Left lung (tissue), 10 donors: Measurements from ENCODE around the gene PPM1H. TPM values are rescaled to one million over a fixed set of nuclear protein-coding genes. Genes with fewer than 3 reads are reported as not detected.
"Not testable (repeated sequence)": the region's sequence is repeated elsewhere in the genome, so short reads cannot be mapped to it uniquely, and the experiment has no call there.

ENCODE experiments used
- ATAC-seq: fragments of 200-7000 bp; cut with Tn5 transposase; one replicate; pipeline ENCODE4 v1.9.1; 2020; ENCODE audit warnings: moderate library complexity
- DNase-seq, 4 donors: peaks; one replicate each; pipeline ENCODE4 v3.0.0-alpha.2; 2013 to 2020
- H3K27ac ChIP-seq, 2 donors: fragments of 200-600 bp; sonication (generic) in 1 of 2; one replicate each; pipeline versions ENCODE4 v1.5.0 to v1.8.0; 2020 to 2021
- H3K27me3 ChIP-seq, 2 donors: fragments of 200-600 bp; sonication (generic) in 1 of 2; one replicate each; pipeline versions ENCODE4 v1.5.0 to v1.8.0; 2020 to 2021
- H3K36me3 ChIP-seq, 2 donors: fragments of 200-600 bp; sonication (generic) in 1 of 2; one replicate each; pipeline versions ENCODE4 v1.5.0 to v1.8.0; 2020 to 2021
- H3K4me1 ChIP-seq, 2 donors: fragments of 200-600 bp; one replicate each; pipeline ENCODE4 v1.8.0; 2021
- H3K4me3 ChIP-seq, 2 donors: fragments of 200-600 bp; sonication (generic) in 1 of 2; one replicate each; pipeline versions ENCODE4 v1.5.0 to v1.8.0; 2020 to 2021; ENCODE audit warnings: mild to moderate bottlenecking in 1 of 2
- H3K9me3 ChIP-seq, 2 donors: fragments of 200-600 bp; sonication (generic) in 1 of 2; one replicate each; pipeline versions ENCODE4 v1.5.0 to v1.8.0; 2020 to 2021
- intact Hi-C, 2 donors: fragments of 100-400 bp; cut with DNase I; formaldehyde crosslinking; loops; one replicate each; pipeline versions ENCODE4 v1.11.2 to v1.14.2; 2022
- polyA plus RNA-seq, 6 donors: library from polyadenylated mRNA; unstranded; fragments of 120-200 nt; gene quantifications; one replicate each; pipeline ENCODE4 v1.2.1, GENCODE V29; 2013; ENCODE audit not compliant: insufficient read length in 6 of 6
- total RNA-seq, 2 donors: library from RNA; stranded (reverse); fragmentation: NEBNext Ultra II Directional; extraction: Animal tissue kit (Norgen Biotek cat#: 25700); gene quantifications; one replicate each; pipeline ENCODE4 v1.2.1, GENCODE V29; 2021
- TF ChIP-seq, protein P1 (sequence below), 2 donors: fragments of 200-600 bp; sonication (generic) in 1 of 2; IDR thresholded peaks; one replicate each; pipeline versions ENCODE4 v1.5.0 to v1.8.0; 2021; ENCODE audit warnings: antibody characterized with exemption in 2 of 2
- donor health status: DM: no; HTN: yes; CAD: no.
- donor health status: DM: no; HTN: no; CAD: no.

Gene PPM1H
- total and polyA plus RNA-seq, 8 donors = 5.9 to 12.7 (median 10.6) TPM

DNA sequence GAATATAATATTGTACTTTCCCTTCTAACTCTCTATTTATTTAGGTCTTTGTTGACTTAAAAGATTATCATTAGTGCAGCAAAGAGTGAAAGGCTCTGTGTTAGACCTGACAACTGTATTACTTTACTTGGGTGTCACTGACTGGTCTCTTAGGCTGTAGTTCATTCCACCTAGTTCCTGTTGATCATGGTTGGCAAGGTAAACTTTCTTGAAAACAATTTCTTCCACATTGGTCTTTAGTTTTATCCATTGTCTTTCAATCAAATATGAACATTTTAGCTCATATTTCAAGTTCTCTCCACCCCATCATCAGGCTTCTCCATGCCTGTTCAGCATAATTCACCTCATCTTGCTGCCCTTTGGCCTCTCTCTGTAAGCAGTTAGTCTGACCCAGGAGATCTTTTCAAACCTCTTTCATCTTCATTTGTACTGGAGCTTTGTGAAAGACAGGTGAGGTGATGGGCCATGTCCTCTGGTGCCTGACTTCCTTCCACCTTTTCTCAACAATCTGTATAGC, 32.1 kb upstream of the PPM1H start:
- TF ChIP-seq, protein P1, sequence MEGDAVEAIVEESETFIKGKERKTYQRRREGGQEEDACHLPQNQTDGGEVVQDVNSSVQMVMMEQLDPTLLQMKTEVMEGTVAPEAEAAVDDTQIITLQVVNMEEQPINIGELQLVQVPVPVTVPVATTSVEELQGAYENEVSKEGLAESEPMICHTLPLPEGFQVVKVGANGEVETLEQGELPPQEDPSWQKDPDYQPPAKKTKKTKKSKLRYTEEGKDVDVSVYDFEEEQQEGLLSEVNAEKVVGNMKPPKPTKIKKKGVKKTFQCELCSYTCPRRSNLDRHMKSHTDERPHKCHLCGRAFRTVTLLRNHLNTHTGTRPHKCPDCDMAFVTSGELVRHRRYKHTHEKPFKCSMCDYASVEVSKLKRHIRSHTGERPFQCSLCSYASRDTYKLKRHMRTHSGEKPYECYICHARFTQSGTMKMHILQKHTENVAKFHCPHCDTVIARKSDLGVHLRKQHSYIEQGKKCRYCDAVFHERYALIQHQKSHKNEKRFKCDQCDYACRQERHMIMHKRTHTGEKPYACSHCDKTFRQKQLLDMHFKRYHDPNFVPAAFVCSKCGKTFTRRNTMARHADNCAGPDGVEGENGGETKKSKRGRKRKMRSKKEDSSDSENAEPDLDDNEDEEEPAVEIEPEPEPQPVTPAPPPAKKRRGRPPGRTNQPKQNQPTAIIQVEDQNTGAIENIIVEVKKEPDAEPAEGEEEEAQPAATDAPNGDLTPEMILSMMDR (IDR thresholded peaks at IDR 0.05) = no peak
- no peaks in the 10 kb centered on the region for H3K27me3 ChIP-seq
- no peaks in the 10 kb centered on the region for H3K36me3 ChIP-seq
- no peaks in the 10 kb centered on the region for H3K4me1 ChIP-seq
- H3K9me3 ChIP-seq = no peaks in the 10 kb centered on the region
- H3K4me3 ChIP-seq = no peak overlapping the region
- H3K27ac ChIP-seq = no peak overlapping the region
- DNase-seq = no peak
- ATAC-seq = no peak
- intact Hi-C loops = no loop called here

DNA sequence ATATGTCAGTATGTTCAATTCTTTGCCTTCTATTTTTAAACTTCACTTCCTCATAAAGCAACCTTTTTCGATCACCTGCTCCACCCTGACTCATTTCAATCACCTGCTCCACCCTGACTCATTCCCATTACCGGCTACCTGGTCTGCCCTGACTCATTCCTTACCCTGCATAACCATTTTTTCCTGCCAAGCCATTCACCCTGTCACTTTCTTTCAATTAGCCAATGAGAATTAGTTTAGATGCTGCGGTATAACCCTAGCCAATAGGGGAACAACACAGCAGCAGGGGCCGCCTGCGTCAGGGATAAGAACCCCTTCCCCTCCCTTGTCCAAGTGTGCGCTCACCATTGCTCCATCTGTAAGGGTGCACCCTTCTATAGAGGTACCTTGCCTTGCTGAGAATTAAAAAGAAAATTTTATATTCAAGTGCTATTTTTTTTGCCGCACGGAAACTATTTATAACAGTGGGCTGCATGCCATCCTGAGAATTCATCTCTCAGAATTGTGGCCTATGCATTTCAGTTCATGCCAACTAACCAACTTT, 31.6 kb upstream of the PPM1H start:
- H3K27ac ChIP-seq, intact Hi-C loops, ATAC-seq, H3K4me1 ChIP-seq, DNase-seq, H3K27me3 ChIP-seq, H3K9me3 ChIP-seq, H3K36me3 ChIP-seq, H3K4me3 ChIP-seq: not testable (repeated sequence)

DNA sequence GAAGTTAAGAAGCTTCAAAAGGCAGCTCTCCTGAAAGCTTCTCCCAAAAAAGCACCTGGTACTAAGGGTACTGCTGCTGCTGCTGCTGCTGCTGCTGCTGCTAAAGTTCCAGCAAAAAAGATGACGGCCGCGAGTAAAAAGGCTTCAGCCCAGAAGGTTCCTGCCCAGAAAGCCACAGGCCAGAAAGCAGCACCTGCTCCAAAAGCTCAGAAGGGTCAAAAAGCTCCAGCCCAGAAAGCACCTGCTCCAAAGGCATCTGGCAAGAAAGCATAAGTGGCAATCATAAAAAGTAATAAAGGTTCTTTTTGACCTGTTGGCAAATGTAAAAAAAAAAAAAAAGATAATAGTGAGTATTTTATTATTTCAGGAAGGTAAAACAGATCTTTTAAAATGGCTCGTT, 30.8 kb upstream of the PPM1H start:
- H3K9me3 ChIP-seq, DNase-seq, intact Hi-C loops, H3K4me3 ChIP-seq, ATAC-seq, H3K27ac ChIP-seq, H3K36me3 ChIP-seq, H3K27me3 ChIP-seq, H3K4me1 ChIP-seq: not testable (repeated sequence)

DNA sequence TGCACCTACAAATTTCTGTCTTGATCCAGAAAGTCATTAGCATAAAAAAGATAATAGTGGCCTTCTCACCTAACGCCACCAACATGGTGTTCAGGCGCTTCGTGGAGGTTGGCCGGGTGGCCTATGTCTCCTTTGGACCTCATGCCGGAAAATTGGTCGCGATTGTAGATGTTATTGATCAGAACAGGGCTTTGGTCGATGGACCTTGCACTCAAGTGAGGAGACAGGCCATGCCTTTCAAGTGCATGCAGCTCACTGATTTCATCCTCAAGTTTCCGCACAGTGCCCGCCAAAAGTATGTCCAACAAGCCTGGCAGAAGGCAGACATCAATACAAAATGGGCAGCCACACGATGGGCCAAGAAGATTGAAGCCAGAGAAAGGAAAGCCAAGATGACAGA, 30.3 kb upstream of the PPM1H start:
- H3K27me3 ChIP-seq, H3K27ac ChIP-seq, H3K9me3 ChIP-seq, H3K4me3 ChIP-seq, DNase-seq, H3K36me3 ChIP-seq, intact Hi-C loops, H3K4me1 ChIP-seq, ATAC-seq: not testable (repeated sequence)

DNA sequence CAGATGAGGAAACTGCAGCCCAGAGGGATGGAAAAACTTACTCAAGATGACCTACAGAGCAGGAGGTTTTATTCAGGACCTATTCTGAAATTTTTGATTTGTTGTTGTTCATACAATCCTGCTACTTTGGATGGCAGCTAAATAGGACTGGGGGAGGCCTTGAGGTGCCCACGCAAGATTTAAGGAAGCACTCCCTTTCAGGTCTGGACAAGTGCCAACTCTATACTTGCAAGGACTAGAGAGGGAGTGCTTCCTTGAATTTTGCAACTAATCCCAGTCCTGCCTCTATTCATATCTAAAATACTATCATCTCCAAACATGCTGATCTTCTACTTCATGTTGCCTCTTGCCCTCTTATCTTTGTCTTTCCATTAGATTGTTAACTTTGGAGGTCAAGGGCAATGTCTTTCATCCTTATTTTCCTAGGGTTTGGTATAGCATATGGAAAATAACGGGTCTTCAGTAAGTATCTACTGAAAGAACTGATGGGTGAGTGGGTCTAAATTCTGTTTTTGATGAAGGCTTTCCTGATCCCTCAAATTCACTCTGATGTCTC, 28.6 kb upstream of the PPM1H start:
- intact Hi-C loops = no loop called here

DNA sequence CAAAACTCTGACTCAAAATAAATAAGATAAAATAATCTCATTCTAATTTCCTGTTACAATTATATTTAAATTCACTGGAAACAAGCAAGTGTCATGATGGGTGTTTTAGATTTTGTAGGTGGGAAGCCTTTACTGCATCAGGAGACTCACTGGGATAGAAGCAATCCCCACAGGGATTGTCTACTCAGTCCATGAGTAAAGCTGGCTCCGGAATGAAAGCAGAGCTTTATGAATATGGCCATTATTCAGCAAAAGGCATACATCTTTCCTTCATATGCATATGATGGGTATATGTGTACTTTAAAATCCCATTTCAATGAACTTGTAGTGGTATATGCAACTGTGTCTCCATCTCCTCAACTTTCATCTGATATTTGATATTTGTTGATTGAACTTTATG, 25.4 kb upstream of the PPM1H start:
- Histone ChIP-seq H3K4me1 (no peaks in the 10 kb centered on the region), H3K27me3 (no peaks in the 10 kb centered on the region), H3K4me3 (no peak overlapping the region), H3K36me3 (no peaks in the 10 kb centered on the region), H3K9me3 (no peaks in the 10 kb centered on the region), H3K27ac (no peak overlapping the region)
- DNase-seq = no peak
- TF ChIP-seq, protein P1 (IDR thresholded peaks at IDR 0.05) = no peak
- intact Hi-C loops = no loop called here
- ATAC-seq = no peak

More for the DNA sequence above, 28.6 kb upstream of the PPM1H start:
- ATAC-seq (no peak), DNase-seq (no peak)
- Histone ChIP-seq H3K27ac (no peak overlapping the region), H3K4me1 (no peaks in the 10 kb centered on the region), H3K27me3 (no peaks in the 10 kb centered on the region), H3K9me3 (no peaks in the 10 kb centered on the region), H3K4me3 (no peak overlapping the region), H3K36me3 (no peaks in the 10 kb centered on the region)
- TF ChIP-seq, protein P1 (IDR thresholded peaks at IDR 0.05) = no peak

DNA sequence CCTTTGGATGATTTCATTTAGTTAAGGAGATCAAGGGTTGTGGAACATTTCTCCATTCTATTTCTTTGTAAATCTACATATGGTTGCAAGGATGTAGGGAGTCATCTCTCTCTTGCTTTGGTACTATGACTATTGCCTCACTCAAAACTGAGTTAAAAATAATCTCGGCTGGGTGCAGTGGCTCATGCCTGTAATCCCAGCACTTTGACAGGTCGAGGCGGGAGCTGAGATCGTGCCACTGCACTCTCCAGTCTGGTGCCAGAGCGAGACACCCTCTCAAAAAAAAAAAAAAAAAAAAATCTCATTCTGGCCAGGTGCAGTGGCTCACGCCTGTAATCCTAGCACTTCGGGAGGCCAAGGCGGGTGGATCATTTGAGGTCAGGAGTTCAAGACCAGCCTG, 24.8 kb upstream of the PPM1H start:
- ATAC-seq = no peak
- no peak overlapping the region for H3K4me3 ChIP-seq
- no peaks in the 10 kb centered on the region for H3K36me3 ChIP-seq
- no peak for DNase-seq
- TF ChIP-seq, protein P1 (IDR thresholded peaks at IDR 0.05) = no peak
- no peaks in the 10 kb centered on the region for H3K27me3 ChIP-seq
- H3K4me1 ChIP-seq = no peaks in the 10 kb centered on the region
- no peak overlapping the region for H3K27ac ChIP-seq
- H3K9me3 ChIP-seq = no peaks in the 10 kb centered on the region
- intact Hi-C loops = no loop called here
